ENCODE results near the gene ZNF277.

- TF ChIP-seq, protein P1, sequence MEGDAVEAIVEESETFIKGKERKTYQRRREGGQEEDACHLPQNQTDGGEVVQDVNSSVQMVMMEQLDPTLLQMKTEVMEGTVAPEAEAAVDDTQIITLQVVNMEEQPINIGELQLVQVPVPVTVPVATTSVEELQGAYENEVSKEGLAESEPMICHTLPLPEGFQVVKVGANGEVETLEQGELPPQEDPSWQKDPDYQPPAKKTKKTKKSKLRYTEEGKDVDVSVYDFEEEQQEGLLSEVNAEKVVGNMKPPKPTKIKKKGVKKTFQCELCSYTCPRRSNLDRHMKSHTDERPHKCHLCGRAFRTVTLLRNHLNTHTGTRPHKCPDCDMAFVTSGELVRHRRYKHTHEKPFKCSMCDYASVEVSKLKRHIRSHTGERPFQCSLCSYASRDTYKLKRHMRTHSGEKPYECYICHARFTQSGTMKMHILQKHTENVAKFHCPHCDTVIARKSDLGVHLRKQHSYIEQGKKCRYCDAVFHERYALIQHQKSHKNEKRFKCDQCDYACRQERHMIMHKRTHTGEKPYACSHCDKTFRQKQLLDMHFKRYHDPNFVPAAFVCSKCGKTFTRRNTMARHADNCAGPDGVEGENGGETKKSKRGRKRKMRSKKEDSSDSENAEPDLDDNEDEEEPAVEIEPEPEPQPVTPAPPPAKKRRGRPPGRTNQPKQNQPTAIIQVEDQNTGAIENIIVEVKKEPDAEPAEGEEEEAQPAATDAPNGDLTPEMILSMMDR (IDR thresholded peaks at IDR 0.05), result no peak
- no peak for TF ChIP-seq POLR2A (IDR thresholded peaks at IDR 0.05)
Observed at GRCh38 chr7:112176693-112177415, 29.6 kb upstream of the ZNF277 start.

Measured in tibial nerve (tissue), 3 donors.